ENCODE results near the gene GRIK4.
A peak's percentile ranks its signal among the peaks of the same experiment; 100 is the strongest.
"Not testable (repeated sequence)": the region's sequence is repeated elsewhere in the genome, so short reads cannot be mapped to it uniquely, and the experiment has no call there.

GRIK4 gene

GRCh38 chr11:120610111-120610510 lies 98.6 kb downstream of the GRIK4 start:
- H3K27ac ChIP-seq: no peak overlapping the region
- H3K4me2 ChIP-seq: no peak overlapping the region
- no peaks in the 10 kb centered on the region for H3K27me3 ChIP-seq
- H3K4me3 ChIP-seq: no peak overlapping the region
- H3K9me3 ChIP-seq: no peaks in the 10 kb centered on the region
- H3K36me3 ChIP-seq: no peaks in the 10 kb centered on the region
- no peak overlapping the region for H3K9ac ChIP-seq
- H3K4me1 ChIP-seq: peaks cover 8% of the 10 kb centered on the region; the same call in 1 of the 2 replicates
- no peak for TF ChIP-seq Cebpa-rat (IDR thresholded peaks at IDR 0.05)
- H4K20me1 ChIP-seq: no peaks in the 10 kb centered on the region

- no peaks in the 10 kb centered on the region for H3K27me3 ChIP-seq
- no peaks in the 10 kb centered on the region for H3K36me3 ChIP-seq
- no peaks in the 10 kb centered on the region for H3K9me3 ChIP-seq
- no peak overlapping the region for H3K4me2 ChIP-seq
- no peaks in the 10 kb centered on the region for H4K20me1 ChIP-seq
- H3K9ac ChIP-seq: no peak overlapping the region
- peaks cover 8% of the 10 kb centered on the region; the same call in 1 of the 2 replicates for H3K4me1 ChIP-seq
- TF ChIP-seq Cebpa-rat (IDR thresholded peaks at IDR 0.05): no peak
- no peak overlapping the region for H3K27ac ChIP-seq
- H3K4me3 ChIP-seq: no peak overlapping the region
Observed at GRCh38 chr11:120611581-120611980, 100.0 kb downstream of the GRIK4 start.

- peaks cover 8% of the 10 kb centered on the region; the same call in 1 of the 2 replicates for H3K4me1 ChIP-seq
- no peaks in the 10 kb centered on the region for H3K36me3 ChIP-seq
- H4K20me1 ChIP-seq: no peaks in the 10 kb centered on the region
- H3K4me3 ChIP-seq: no peak overlapping the region
- no peak for TF ChIP-seq Cebpa-rat (IDR thresholded peaks at IDR 0.05)
- H3K4me2 ChIP-seq: no peak overlapping the region
- H3K9ac ChIP-seq: no peak overlapping the region
- H3K27ac ChIP-seq: no peak overlapping the region
- H3K9me3 ChIP-seq: peaks cover 4% of the 10 kb centered on the region
- no peaks in the 10 kb centered on the region for H3K27me3 ChIP-seq
Observed at GRCh38 chr11:120612513-120613263, 101.1 kb downstream of the GRIK4 start.

- H3K9me3 ChIP-seq: peaks cover 13% of the 10 kb centered on the region
- peaks cover 8% of the 10 kb centered on the region; the same call in 1 of the 2 replicates for H3K4me1 ChIP-seq
- no peaks in the 10 kb centered on the region for H3K27me3 ChIP-seq
- no peak overlapping the region for H3K27ac ChIP-seq
- H3K4me3 ChIP-seq: no peak overlapping the region
- no peak overlapping the region for H3K4me2 ChIP-seq
- H3K9ac ChIP-seq: no peak overlapping the region
- no peaks in the 10 kb centered on the region for H3K36me3 ChIP-seq
- TF ChIP-seq Cebpa-rat (IDR thresholded peaks at IDR 0.05): no peak
- no peaks in the 10 kb centered on the region for H4K20me1 ChIP-seq
Observed at GRCh38 chr11:120613264-120614226, 102.0 kb downstream of the GRIK4 start.

GRCh38 chr11:120615391-120615790 lies 103.8 kb downstream of the GRIK4 start:
- no peak overlapping the region for H3K4me2 ChIP-seq

GRCh38 chr11:120618399-120618798 lies 106.9 kb downstream of the GRIK4 start:
- Histone ChIP-seq H3K27ac (no peak overlapping the region), H4K20me1 (no peaks in the 10 kb centered on the region), H3K4me3 (no peak overlapping the region), H3K36me3 (no peaks in the 10 kb centered on the region), H3K4me2 (no peak overlapping the region), H3K4me1 (peaks cover 9% of the 10 kb centered on the region), H3K9me3 (peaks cover 24% of the 10 kb centered on the region), H3K27me3 (no peaks in the 10 kb centered on the region), H3K9ac (no peak overlapping the region)
- no peak for TF ChIP-seq Cebpa-rat (IDR thresholded peaks at IDR 0.05)

More at GRCh38 chr11:120615391-120615790, 103.8 kb downstream of the GRIK4 start:
- no peak overlapping the region for H3K27ac ChIP-seq
- H3K4me3 ChIP-seq: no peak overlapping the region
- peaks cover 24% of the 10 kb centered on the region for H3K9me3 ChIP-seq
- no peaks in the 10 kb centered on the region for H3K4me1 ChIP-seq
- no peaks in the 10 kb centered on the region for H3K27me3 ChIP-seq
- H3K9ac ChIP-seq: no peak overlapping the region
- H4K20me1 ChIP-seq: no peaks in the 10 kb centered on the region
- TF ChIP-seq Cebpa-rat (IDR thresholded peaks at IDR 0.05): no peak
- no peaks in the 10 kb centered on the region for H3K36me3 ChIP-seq

- Histone ChIP-seq H3K27ac (no peak overlapping the region), H3K9me3 (peaks cover 24% of the 10 kb centered on the region), H3K36me3 (no peaks in the 10 kb centered on the region), H3K4me3 (no peak overlapping the region), H4K20me1 (no peaks in the 10 kb centered on the region), H3K4me1 (peaks cover 9% of the 10 kb centered on the region), H3K27me3 (no peaks in the 10 kb centered on the region), H3K4me2 (peak overlapping the region; percentile 55), H3K9ac (no peak overlapping the region)
- TF ChIP-seq Cebpa-rat (IDR thresholded peaks at IDR 0.05): no peak
Observed at GRCh38 chr11:120622189-120622875, 110.8 kb downstream of the GRIK4 start.

- not testable (repeated sequence) for H3K9me3 ChIP-seq
Observed at GRCh38 chr11:120624992-120625391, 113.4 kb downstream of the GRIK4 start.

GRCh38 chr11:120625565-120625964 lies 114.0 kb downstream of the GRIK4 start:
- no peaks in the 10 kb centered on the region for H3K9me3 ChIP-seq
- H3K4me2 ChIP-seq: no peak overlapping the region
- H3K4me1 ChIP-seq: peaks cover 18% of the 10 kb centered on the region
- no peaks in the 10 kb centered on the region for H3K36me3 ChIP-seq
- no peak overlapping the region for H3K9ac ChIP-seq
- no peak for TF ChIP-seq Cebpa-rat (IDR thresholded peaks at IDR 0.05)
- no peaks in the 10 kb centered on the region for H4K20me1 ChIP-seq
- no peak overlapping the region for H3K27ac ChIP-seq
- no peak overlapping the region for H3K4me3 ChIP-seq
- H3K27me3 ChIP-seq: no peaks in the 10 kb centered on the region

More at GRCh38 chr11:120624992-120625391, 113.4 kb downstream of the GRIK4 start:
- H3K4me2 ChIP-seq, H4K20me1 ChIP-seq, H3K27ac ChIP-seq, H3K9ac ChIP-seq, H3K36me3 ChIP-seq, H3K27me3 ChIP-seq, H3K4me3 ChIP-seq: not testable (repeated sequence)
- H3K4me1 ChIP-seq: peaks cover 12% of the 10 kb centered on the region
